Sigmoid colon (tissue), 4 donors: ENCODE data around the gene VPS39.

Source experiments
- CTCF ChIP-seq, 4 experiments: fragments of 450-650 bp in 3 of 4; fragments of 200-600 bp in 1 of 4; IDR thresholded peaks; one replicate each; pipeline ENCODE4 v1.5.1; 2016 to 2019; ENCODE audit warnings: antibody characterized with exemption in 4 of 4, mild to moderate bottlenecking in 3 of 4, moderate library complexity in 2 of 4
- POLR2AphosphoS5 ChIP-seq, 4 donors: sonication (generic); formaldehyde crosslinking; IDR thresholded peaks; one replicate each; pipeline ENCODE4 v1.6.1; 2017; ENCODE audit warnings: antibody characterized with exemption in 4 of 4

- TF ChIP-seq POLR2AphosphoS5 (IDR thresholded peaks at IDR 0.05) = no peak
- no peak for TF ChIP-seq CTCF (IDR thresholded peaks at IDR 0.05)
Measured at GRCh38 chr15:42233107-42233506, 25.0 kb upstream of the VPS39 start.
